Kidney glomerular epithelial cell (primary cell): ENCODE data around the gene MINDY4.

Experiments
- DNase-seq: peaks from one replicate; lab custom pipeline; 2025; lab: John Stamatoyannopoulos, UW

Gene MINDY4

GRCh38 chr7:30900803-30901362 is 129.7 kb downstream of the MINDY4 start:
- DNase-seq = no peak

GRCh38 chr7:30901856-30902255 is 130.6 kb downstream of the MINDY4 start:
- DNase-seq = no peak

- DNase-seq = no peak
Measured at GRCh38 chr7:30902466-30902865, 131.2 kb downstream of the MINDY4 start.

GRCh38 chr7:30903146-30903545 is 131.9 kb downstream of the MINDY4 start:
- DNase-seq = no peak

GRCh38 chr7:30904561-30904960 is 133.3 kb downstream of the MINDY4 start:
- no peak for DNase-seq

GRCh38 chr7:30905078-30906012 is 134.1 kb downstream of the MINDY4 start:
- no peak for DNase-seq

- DNase-seq = no peak
Measured at GRCh38 chr7:30906014-30906413, 134.8 kb downstream of the MINDY4 start.

- DNase-seq = peak; percentile 44
Measured at GRCh38 chr7:30906515-30907240, 135.5 kb downstream of the MINDY4 start.

- DNase-seq = no peak
Measured at GRCh38 chr7:30907527-30908267, 136.5 kb downstream of the MINDY4 start.

- no peak for DNase-seq
Measured at GRCh38 chr7:30908681-30909080, 137.5 kb downstream of the MINDY4 start.

- no peak for DNase-seq
Measured at GRCh38 chr7:30909431-30909830, 138.2 kb downstream of the MINDY4 start.

- DNase-seq = no peak
Measured at GRCh38 chr7:30910411-30911073, 139.3 kb downstream of the MINDY4 start.

- no peak for DNase-seq
Measured at GRCh38 chr7:30911133-30911532, 139.9 kb downstream of the MINDY4 start.

- DNase-seq = no peak
Measured at GRCh38 chr7:30911561-30911969, 140.3 kb downstream of the MINDY4 start, which contains the start of gene AQP1. AQP1 (plus strand) TSS chr7:30911853; CDS start chr7:30911910, 57 bp downstream.

GRCh38 chr7:30912021-30912730 is 141.0 kb downstream of the MINDY4 start:
- DNase-seq = no peak

- DNase-seq = no peak
Measured at GRCh38 chr7:30912731-30912985, 141.4 kb downstream of the MINDY4 start.

GRCh38 chr7:30912986-30913811 is 142.0 kb downstream of the MINDY4 start:
- no peak for DNase-seq

GRCh38 chr7:30913821-30914515 is 142.8 kb downstream of the MINDY4 start:
- DNase-seq = no peak

- no peak for DNase-seq
Measured at GRCh38 chr7:30914596-30914995, 143.4 kb downstream of the MINDY4 start.
